ENCODE data around the gene UBA6. TPM values are rescaled to one million over a fixed set of nuclear protein-coding genes. Genes with fewer than 3 reads are reported as not detected.

Gene UBA6
- total RNA-seq, 1 donor from 2014 or later = 5.1 TPM

DNA sequence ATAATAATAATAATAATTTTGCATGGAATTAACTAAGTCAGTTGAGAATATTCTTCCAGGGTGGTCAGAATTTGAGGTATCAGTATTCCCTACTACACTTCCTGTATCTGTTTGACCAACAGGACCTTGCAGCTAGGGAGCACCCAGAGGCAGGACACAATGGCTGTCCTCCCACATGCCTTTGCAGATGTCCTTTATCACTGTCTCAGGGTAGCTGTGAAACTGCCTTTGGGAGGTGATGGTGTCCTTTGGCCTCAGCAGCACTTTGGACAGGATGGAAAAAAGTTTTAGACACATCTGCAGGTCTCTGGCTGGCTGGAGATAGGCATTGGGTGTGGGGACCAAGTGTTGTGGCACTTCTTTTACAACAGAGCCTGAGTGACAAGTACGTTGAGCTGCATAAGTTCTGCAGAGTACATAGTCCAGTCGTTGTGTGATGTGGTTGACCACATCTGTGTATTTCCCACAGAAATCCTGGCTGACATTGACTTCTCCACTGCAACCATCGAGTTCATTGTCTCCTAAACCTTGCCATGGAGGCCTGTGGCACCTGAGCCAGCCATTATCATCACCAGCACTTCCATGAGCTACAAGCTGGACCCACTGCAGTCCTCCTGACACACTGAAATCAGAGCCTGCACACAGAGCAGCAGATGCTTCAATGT is 19.1 kb upstream of the UBA6 start:
- H3K36me3 ChIP-seq = peaks cover 0 to 20% of the 10 kb centered on the region in 2 donors
- no peak overlapping the region for H3K4me3 ChIP-seq
- intact Hi-C loops (cut with DNase I) = no loop called here
- H3K4me1 ChIP-seq = no peaks in the 10 kb centered on the region
- H3K27ac ChIP-seq = no peak overlapping the region
- no peaks in the 10 kb centered on the region for H3K9me3 ChIP-seq
- no peaks in the 10 kb centered on the region for H3K27me3 ChIP-seq
- TF ChIP-seq, protein P1, sequence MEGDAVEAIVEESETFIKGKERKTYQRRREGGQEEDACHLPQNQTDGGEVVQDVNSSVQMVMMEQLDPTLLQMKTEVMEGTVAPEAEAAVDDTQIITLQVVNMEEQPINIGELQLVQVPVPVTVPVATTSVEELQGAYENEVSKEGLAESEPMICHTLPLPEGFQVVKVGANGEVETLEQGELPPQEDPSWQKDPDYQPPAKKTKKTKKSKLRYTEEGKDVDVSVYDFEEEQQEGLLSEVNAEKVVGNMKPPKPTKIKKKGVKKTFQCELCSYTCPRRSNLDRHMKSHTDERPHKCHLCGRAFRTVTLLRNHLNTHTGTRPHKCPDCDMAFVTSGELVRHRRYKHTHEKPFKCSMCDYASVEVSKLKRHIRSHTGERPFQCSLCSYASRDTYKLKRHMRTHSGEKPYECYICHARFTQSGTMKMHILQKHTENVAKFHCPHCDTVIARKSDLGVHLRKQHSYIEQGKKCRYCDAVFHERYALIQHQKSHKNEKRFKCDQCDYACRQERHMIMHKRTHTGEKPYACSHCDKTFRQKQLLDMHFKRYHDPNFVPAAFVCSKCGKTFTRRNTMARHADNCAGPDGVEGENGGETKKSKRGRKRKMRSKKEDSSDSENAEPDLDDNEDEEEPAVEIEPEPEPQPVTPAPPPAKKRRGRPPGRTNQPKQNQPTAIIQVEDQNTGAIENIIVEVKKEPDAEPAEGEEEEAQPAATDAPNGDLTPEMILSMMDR (IDR thresholded peaks at IDR 0.05) = no peak
- DNase-seq (ENCODE audit: low spot score in 2 of 2) = no peak

DNA sequence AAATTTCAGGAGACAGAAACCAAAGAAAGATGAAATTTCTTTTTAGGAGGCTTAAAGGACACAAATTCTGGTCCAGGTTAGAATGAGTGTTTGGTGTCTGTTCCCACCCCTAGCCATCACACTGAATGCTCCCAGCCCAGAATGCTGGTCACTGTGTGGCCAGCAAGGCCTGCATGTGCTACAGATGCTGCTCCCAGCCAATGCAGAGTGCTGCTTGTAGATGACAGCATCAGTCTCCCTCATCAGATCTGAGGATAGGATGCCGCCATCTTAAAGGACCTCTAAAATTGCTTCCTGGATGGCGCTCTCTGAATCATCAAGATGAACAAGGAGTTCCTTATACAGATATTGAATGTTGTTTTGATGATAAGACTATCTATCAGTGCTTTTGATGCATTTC is 17.9 kb upstream of the UBA6 start:
- H3K4me3 ChIP-seq = no peak overlapping the region
- H3K4me1 ChIP-seq = no peaks in the 10 kb centered on the region
- no peaks in the 10 kb centered on the region for H3K9me3 ChIP-seq
- intact Hi-C loops (cut with DNase I) = no loop called here
- H3K27ac ChIP-seq = no peak overlapping the region
- H3K36me3 ChIP-seq = peaks cover 0 to 20% of the 10 kb centered on the region in 2 donors
- no peaks in the 10 kb centered on the region for H3K27me3 ChIP-seq
- DNase-seq (ENCODE audit: low spot score in 2 of 2) = no peak
- TF ChIP-seq, protein P1 (IDR thresholded peaks at IDR 0.05) = no peak

DNA sequence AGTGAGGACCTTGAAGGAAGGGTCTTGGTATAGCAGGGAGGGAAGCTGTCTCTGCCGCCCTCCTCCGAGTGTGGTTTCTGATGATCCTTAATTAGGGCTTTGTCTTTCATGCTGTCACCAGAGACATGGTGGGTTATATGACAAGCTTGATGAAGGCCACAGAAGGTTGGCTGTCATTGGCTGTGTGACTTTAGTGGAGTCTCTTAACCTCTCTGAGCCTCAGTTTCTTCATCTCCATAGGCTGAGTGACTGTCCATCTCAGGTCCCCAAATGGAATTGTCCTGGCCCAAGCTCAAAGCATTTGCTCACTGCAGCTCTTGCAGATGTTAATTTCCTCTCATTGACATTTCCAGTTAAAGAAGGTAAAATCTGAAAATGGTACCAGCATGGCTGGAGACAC is 16.6 kb upstream of the UBA6 start:
- intact Hi-C loops (cut with DNase I) = no loop called here
- Histone ChIP-seq H3K9me3 (no peaks in the 10 kb centered on the region), H3K36me3 (peaks cover 0 to 20% of the 10 kb centered on the region in 2 donors), H3K4me3 (no peak overlapping the region), H3K4me1 (no peaks in the 10 kb centered on the region), H3K27ac (no peak overlapping the region), H3K27me3 (no peaks in the 10 kb centered on the region)
- TF ChIP-seq, protein P1 (IDR thresholded peaks at IDR 0.05) = no peak
- DNase-seq (ENCODE audit: low spot score in 2 of 2) = no peak

DNA sequence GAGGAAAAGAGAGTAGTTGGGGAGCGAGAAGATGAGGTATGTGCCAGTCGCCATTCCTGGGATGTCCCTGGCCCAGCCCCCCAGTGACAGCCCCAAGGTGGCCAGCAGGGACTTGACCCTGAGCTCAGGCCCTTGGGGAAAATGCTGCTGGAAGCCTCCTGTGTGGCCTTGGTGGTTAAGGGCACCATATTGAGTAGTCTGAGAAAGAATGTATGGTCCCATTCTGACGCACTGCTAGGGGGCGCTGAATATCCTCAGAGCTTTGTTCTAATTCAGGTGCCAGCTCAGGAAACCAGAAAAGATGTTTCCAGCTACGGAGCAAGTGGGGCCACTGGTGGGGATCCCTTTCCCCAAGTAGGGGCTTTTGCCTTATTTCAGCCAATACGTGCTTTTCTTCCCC is 14.0 kb upstream of the UBA6 start:
- Histone ChIP-seq H3K4me3 (no peak overlapping the region), H3K36me3 (peaks cover 0 to 3% of the 10 kb centered on the region in 2 donors), H3K4me1 (no peaks in the 10 kb centered on the region), H3K27ac (no peak overlapping the region), H3K9me3 (no peaks in the 10 kb centered on the region), H3K27me3 (no peaks in the 10 kb centered on the region)
- intact Hi-C loops (cut with DNase I) = no loop called here
- TF ChIP-seq, protein P1 (IDR thresholded peaks at IDR 0.05) = no peak
- no peak for DNase-seq (ENCODE audit: low spot score in 2 of 2)

DNA sequence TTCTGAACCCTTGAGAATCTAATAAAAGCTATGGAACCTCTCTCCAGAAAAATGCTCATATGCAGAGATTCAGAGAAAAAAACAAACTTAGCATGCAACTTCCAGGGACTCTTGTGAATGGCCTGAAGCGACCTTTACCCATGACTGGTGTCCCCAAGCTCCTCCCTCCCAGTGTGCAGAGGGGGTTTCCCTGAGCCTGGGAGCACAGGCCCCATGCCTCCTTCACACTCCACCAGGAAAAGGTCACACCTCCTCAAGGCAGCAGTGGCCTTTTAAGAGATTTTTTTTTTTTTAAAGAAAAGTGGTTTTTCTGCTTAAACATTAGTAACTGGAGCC is 13.3 kb upstream of the UBA6 start:
- no peak for DNase-seq (ENCODE audit: low spot score in 2 of 2)
- H3K36me3 ChIP-seq = peaks cover 0 to 3% of the 10 kb centered on the region in 2 donors
- no peaks in the 10 kb centered on the region for H3K4me1 ChIP-seq
- no peaks in the 10 kb centered on the region for H3K27me3 ChIP-seq
- TF ChIP-seq, protein P1 (IDR thresholded peaks at IDR 0.05) = no peak
- no peaks in the 10 kb centered on the region for H3K9me3 ChIP-seq
- H3K4me3 ChIP-seq = no peak overlapping the region
- intact Hi-C loops (cut with DNase I) = no loop called here
- H3K27ac ChIP-seq = no peak overlapping the region
